ENCODE data around the gene RAP2B. TPM values are rescaled to one million over a fixed set of nuclear protein-coding genes. Genes with fewer than 3 reads are reported as not detected.

The RAP2B gene
- total RNA-seq, 1 experiment from 2014 or later, result 18.2 TPM

DNA sequence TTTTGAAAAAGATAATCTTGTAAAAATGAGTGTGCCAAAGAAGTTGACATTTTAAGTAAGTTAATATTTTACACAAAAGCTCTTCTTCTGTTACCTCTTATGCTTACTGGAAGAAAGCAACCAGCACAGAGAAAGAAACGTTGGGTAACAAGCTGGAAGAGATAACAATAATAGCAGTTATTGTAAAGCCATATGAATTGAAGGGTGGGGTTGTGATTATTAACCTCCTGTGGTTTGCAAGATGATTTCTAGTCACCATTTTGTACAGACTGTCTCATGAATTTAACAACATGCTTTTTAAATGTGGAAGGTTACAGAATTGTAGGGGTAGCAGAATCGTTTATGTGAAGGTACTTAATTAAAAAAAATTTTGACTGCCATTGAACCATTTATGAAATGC, 9.2 kb downstream of the RAP2B start:
- Histone ChIP-seq H2BK120ac (ENCODE audit: low read depth, low read length, poor library complexity, severe bottlenecking) (no peak overlapping the region), H3K23me2 (ENCODE audit: insufficient read length, low read depth, low read length, poor library complexity, severe bottlenecking) (no peaks in the 10 kb centered on the region), H2BK20ac (ENCODE audit: low read depth, low read length, poor library complexity, severe bottlenecking) (no peak overlapping the region), H3K9ac (ENCODE audit: extremely low read depth, insufficient read length, low read length) (no peak overlapping the region), H3K18ac (ENCODE audit: insufficient read length, low read depth, low read length) (no peak overlapping the region), H2BK12ac (ENCODE audit: insufficient read length, low read depth, low read length) (no peak overlapping the region), H2BK15ac (ENCODE audit: low read depth, low read length) (no peak overlapping the region), H3T11ph (ENCODE audit: low read length) (no peak overlapping the region), H3K27me3 (ENCODE audit: insufficient read depth, low read length) (no peaks in the 10 kb centered on the region), H3K79me2 (ENCODE audit: insufficient read depth, low read length) (no peaks in the 10 kb centered on the region), H2BK5ac (ENCODE audit: insufficient read length, low read length) (no peak overlapping the region), H3K4me2 (ENCODE audit: insufficient read depth, insufficient read length, low read length) (no peak overlapping the region), H2AK5ac (ENCODE audit: insufficient read length, low read length) (no peak overlapping the region), H4K91ac (ENCODE audit: insufficient read length, low read depth, low read length) (no peak overlapping the region), H4K8ac (replicated peaks; ENCODE audit: insufficient read length, low read depth, low read length) (no peak overlapping the region), H3K14ac (ENCODE audit: insufficient read depth, low read length) (no peak overlapping the region), H3K27ac (ENCODE audit: insufficient read length, low read depth, low read length) (no peak overlapping the region), H3K79me1 (ENCODE audit: insufficient read depth, low read depth, low read length, poor library complexity, severe bottlenecking) (no peaks in the 10 kb centered on the region), H3K9me3 (ENCODE audit: control insufficient read depth, low read depth, low read length) (no peaks in the 10 kb centered on the region), H4K20me1 (ENCODE audit: control insufficient read depth, insufficient read depth, insufficient read length) (no peaks in the 10 kb centered on the region), H4K5ac (ENCODE audit: insufficient read length, low read depth, low read length) (no peak overlapping the region), H3K4me1 (ENCODE audit: insufficient read depth, low read length) (no peaks in the 10 kb centered on the region), H3K56ac (ENCODE audit: insufficient read length, low read depth, low read length) (no peak overlapping the region), H3K4ac (ENCODE audit: low read depth, low read length) (no peak overlapping the region), H3K23ac (ENCODE audit: insufficient read length, low read depth, low read length) (no peak overlapping the region), H2AFZ (ENCODE audit: low read length) (no peak overlapping the region)
- no CpG with 5 or more reads among the region's 2 CpGs for WGBS (ENCODE audit: extremely low coverage, insufficient read length, low lambda C conversion rate)
- H3K4me1 Mint-ChIP-seq, result peaks cover 18 to 24% of the 10 kb centered on the region in 2 experiments
- no peak overlapping the region for H3K27ac Mint-ChIP-seq
- TF ChIP-seq, protein P1, sequence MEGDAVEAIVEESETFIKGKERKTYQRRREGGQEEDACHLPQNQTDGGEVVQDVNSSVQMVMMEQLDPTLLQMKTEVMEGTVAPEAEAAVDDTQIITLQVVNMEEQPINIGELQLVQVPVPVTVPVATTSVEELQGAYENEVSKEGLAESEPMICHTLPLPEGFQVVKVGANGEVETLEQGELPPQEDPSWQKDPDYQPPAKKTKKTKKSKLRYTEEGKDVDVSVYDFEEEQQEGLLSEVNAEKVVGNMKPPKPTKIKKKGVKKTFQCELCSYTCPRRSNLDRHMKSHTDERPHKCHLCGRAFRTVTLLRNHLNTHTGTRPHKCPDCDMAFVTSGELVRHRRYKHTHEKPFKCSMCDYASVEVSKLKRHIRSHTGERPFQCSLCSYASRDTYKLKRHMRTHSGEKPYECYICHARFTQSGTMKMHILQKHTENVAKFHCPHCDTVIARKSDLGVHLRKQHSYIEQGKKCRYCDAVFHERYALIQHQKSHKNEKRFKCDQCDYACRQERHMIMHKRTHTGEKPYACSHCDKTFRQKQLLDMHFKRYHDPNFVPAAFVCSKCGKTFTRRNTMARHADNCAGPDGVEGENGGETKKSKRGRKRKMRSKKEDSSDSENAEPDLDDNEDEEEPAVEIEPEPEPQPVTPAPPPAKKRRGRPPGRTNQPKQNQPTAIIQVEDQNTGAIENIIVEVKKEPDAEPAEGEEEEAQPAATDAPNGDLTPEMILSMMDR (conservative IDR thresholded peaks at IDR 0.05), result no peak
- no peaks in the 10 kb centered on the region for H3K27me3 Mint-ChIP-seq (ENCODE audit: low read depth)
- peaks cover 4 to 5% of the 10 kb centered on the region in 2 experiments; a peak in 4 of 5 replicates for H3K9me3 Mint-ChIP-seq
- H3K36me3 Mint-ChIP-seq (ENCODE audit: insufficient read depth in 1 of 3, low read depth in 3 of 3), result peaks cover 2 to 3% (median 3%) of the 10 kb centered on the region in 3 experiments; a peak in 4 of 7 replicates
- H3K4me3 Mint-ChIP-seq, result no peak overlapping the region
- no peak for DNase-seq

All from H9 (cell line).